OCI-LY1 (cell line): ENCODE results near the gene SDR39U1.

Source experiments
- H2AFZ ChIP-seq: fragments of 200-600 bp; sonication (generic), shearing (Covaris generic); 2 replicates; pipeline ENCODE4 v1.6.0; 2014; ENCODE audit warnings: antibody characterized with exemption, mild to moderate bottlenecking, low read length
- H3F3A ChIP-seq: fragments of 200-600 bp; sonication (generic), shearing (Covaris generic); 2 replicates; pipeline ENCODE4 v1.6.0; 2014; ENCODE audit warnings: mild to moderate bottlenecking, antibody characterized with exemption, low read length, moderate library complexity; ENCODE audit not compliant: insufficient read depth
- H3K27ac ChIP-seq: fragments of 200-600 bp; sonication (generic); 2 replicates; pipeline ENCODE4 v1.5.1; 2014; ENCODE audit warnings: low read length, mixed run types, mild to moderate bottlenecking, low read depth; ENCODE audit not compliant: poor library complexity, severe bottlenecking
- H3K27me3 ChIP-seq: fragments of 200-600 bp; sonication (generic); 2 replicates; pipeline ENCODE4 v1.6.0; 2014; ENCODE audit warnings: antibody characterized with exemption, mild to moderate bottlenecking, low read length, moderate library complexity; ENCODE audit not compliant: insufficient read depth
- H3K36me3 ChIP-seq: fragments of 200-600 bp; sonication (generic); 2 replicates; pipeline ENCODE4 v1.6.1; 2014; ENCODE audit warnings: mild to moderate bottlenecking, antibody characterized with exemption, low read length, moderate library complexity, mixed read lengths; ENCODE audit not compliant: insufficient read depth
- H3K4me1 ChIP-seq: fragments of 200-600 bp; sonication (generic); 2 replicates; pipeline ENCODE4 v1.5.1; 2014; ENCODE audit warnings: mild to moderate bottlenecking, low read length, moderate library complexity; ENCODE audit not compliant: insufficient read depth, severe bottlenecking
- H3K4me2 ChIP-seq: fragments of 200-600 bp; sonication (generic), shearing (Covaris generic); 2 replicates; pipeline ENCODE4 v1.6.1; 2014; ENCODE audit warnings: low read length
- H3K4me3 ChIP-seq: fragments of 200-600 bp; sonication (generic); 2 replicates; pipeline ENCODE4 v1.5.1; 2014; ENCODE audit warnings: low read length, low read depth, mild to moderate bottlenecking, mixed read lengths; ENCODE audit not compliant: poor library complexity, severe bottlenecking
- H3K79me2 ChIP-seq: fragments of 200-600 bp; shearing (Covaris generic); 2 replicates; pipeline ENCODE4 v1.6.1; 2016; ENCODE audit warnings: mixed run types, low read length, mixed read lengths; ENCODE audit not compliant: insufficient read depth
- H3K9ac ChIP-seq: fragments of 200-600 bp; sonication (generic), shearing (Covaris generic); 2 replicates; pipeline ENCODE4 v1.6.1; 2014; ENCODE audit warnings: mild to moderate bottlenecking, low read length, mixed read lengths
- H3K9me2 ChIP-seq: fragments of 200-600 bp; sonication (generic), shearing (Covaris generic); 2 replicates; pipeline ENCODE4 v1.6.1; 2014; ENCODE audit warnings: low read depth, mild to moderate bottlenecking, low read length, mixed read lengths
- H3K9me3 ChIP-seq: fragments of 200-600 bp; shearing (Covaris generic); 2 replicates; pipeline ENCODE4 v1.6.1; 2014; ENCODE audit warnings: low read length, mixed read lengths
- H4K20me1 ChIP-seq: fragments of 200-600 bp; sonication (generic), shearing (Covaris generic); 2 replicates; pipeline ENCODE4 v1.6.0; 2016; ENCODE audit warnings: mild to moderate bottlenecking, low read length; ENCODE audit not compliant: insufficient read depth
- CTCF ChIP-seq: fragments of 200-600 bp; sonication (generic), shearing (Covaris generic); IDR thresholded peaks from 2 replicates; pipeline ENCODE4 v1.5.1; 2017; ENCODE audit warnings: mild to moderate bottlenecking, antibody characterized with exemption, low read length, moderate library complexity, mixed read lengths
- EZH2 ChIP-seq: fragments of 200-600 bp; sonication (generic), shearing (Covaris generic); IDR thresholded peaks from 2 replicates; pipeline ENCODE4 v1.8.0; 2017; ENCODE audit warnings: borderline replicate concordance, mixed run types, mild to moderate bottlenecking, antibody characterized with exemption, low read length, moderate library complexity, mixed read lengths

The SDR39U1 gene

GRCh38 chr14:24403294-24403998 lies 39.1 kb downstream of the SDR39U1 start:
- H3F3A ChIP-seq: no peaks in the 10 kb centered on the region
- no peaks in the 10 kb centered on the region for H3K27me3 ChIP-seq
- H3K36me3 ChIP-seq: no peaks in the 10 kb centered on the region
- no peaks in the 10 kb centered on the region for H3K9me2 ChIP-seq
- no peak overlapping the region for H3K4me2 ChIP-seq
- no peaks in the 10 kb centered on the region for H4K20me1 ChIP-seq
- H3K9me3 ChIP-seq: no peaks in the 10 kb centered on the region
- no peak overlapping the region for H3K9ac ChIP-seq
- no peak overlapping the region for H3K4me3 ChIP-seq
- no peak overlapping the region for H3K27ac ChIP-seq
- no peak for TF ChIP-seq EZH2
- no peak for TF ChIP-seq CTCF
- peaks cover 22% of the 10 kb centered on the region for H3K4me1 ChIP-seq
- no peaks in the 10 kb centered on the region for H3K79me2 ChIP-seq
- H2AFZ ChIP-seq: no peak overlapping the region

GRCh38 chr14:24401810-24402702 lies 40.5 kb downstream of the SDR39U1 start:
- Histone ChIP-seq H3K36me3 (no peaks in the 10 kb centered on the region), H3K79me2 (no peaks in the 10 kb centered on the region), H3K9me3 (no peaks in the 10 kb centered on the region), H2AFZ (no peak overlapping the region), H3K9me2 (no peaks in the 10 kb centered on the region), H3K4me1 (peaks cover 17% of the 10 kb centered on the region), H3K9ac (no peak overlapping the region), H3K27me3 (no peaks in the 10 kb centered on the region), H3F3A (no peaks in the 10 kb centered on the region), H3K4me2 (no peak overlapping the region), H4K20me1 (no peaks in the 10 kb centered on the region), H3K27ac (no peak overlapping the region), H3K4me3 (no peak overlapping the region)
- no peak for TF ChIP-seq EZH2
- TF ChIP-seq CTCF: no peak

- peak overlapping the region; percentile 63 for H3K4me3 ChIP-seq
- no peaks in the 10 kb centered on the region for H3K9me2 ChIP-seq
- no peaks in the 10 kb centered on the region for H3F3A ChIP-seq
- TF ChIP-seq EZH2 (no peak), CTCF (no peak)
- H3K9me3 ChIP-seq: no peaks in the 10 kb centered on the region
- H4K20me1 ChIP-seq: no peaks in the 10 kb centered on the region
- H3K36me3 ChIP-seq: no peaks in the 10 kb centered on the region
- H3K79me2 ChIP-seq: no peaks in the 10 kb centered on the region
- no peak overlapping the region; the same call in 1 of the 2 replicates for H3K9ac ChIP-seq
- H3K27ac ChIP-seq: no peak overlapping the region
- H3K4me1 ChIP-seq: peaks cover 12% of the 10 kb centered on the region
- peak overlapping the region; percentile 82; the same call in 1 of the 2 replicates for H3K4me2 ChIP-seq
- no peak overlapping the region for H2AFZ ChIP-seq
- H3K27me3 ChIP-seq: no peaks in the 10 kb centered on the region
These were observed 42.4 kb downstream of the SDR39U1 start for GRCh38 chr14:24399999-24400718.
